Activated naive CD8-positive, alpha-beta T cell treated with anti-CD3 and anti-CD28 coated beads for 36 hours (primary cell): ENCODE results near the gene KIAA0825. TPM values are rescaled to one million over a fixed set of nuclear protein-coding genes. Genes with fewer than 3 reads are reported as not detected.

Source experiments
- DNase-seq: peaks from one replicate; pipeline ENCODE4 v3.0.0; 2021
- H3K27ac Mint-ChIP-seq: one replicate; pipeline ENCODE4 v1.8.0; 2022; ENCODE audit warnings: mild to moderate bottlenecking, moderate library complexity, mixed read lengths
- H3K27me3 Mint-ChIP-seq: one replicate; pipeline ENCODE4 v1.8.0; 2022; ENCODE audit warnings: mild to moderate bottlenecking, mixed read lengths
- H3K36me3 Mint-ChIP-seq: one replicate; pipeline ENCODE4 v1.8.0; 2021; ENCODE audit warnings: mild to moderate bottlenecking, mixed read lengths
- H3K4me1 Mint-ChIP-seq: one replicate; pipeline ENCODE4 v1.8.0; 2021; ENCODE audit warnings: mixed read lengths
- H3K4me3 Mint-ChIP-seq: one replicate; pipeline ENCODE4 v1.8.0; 2022; ENCODE audit warnings: mild to moderate bottlenecking, moderate library complexity, mixed read lengths
- H3K9me3 Mint-ChIP-seq: one replicate; pipeline ENCODE4 v1.8.0; 2022; ENCODE audit warnings: mixed read lengths
- total RNA-seq, 2 experiments: library from RNA; stranded (reverse); gene quantifications; one replicate each; pipeline ENCODE4 v1.2.3, GENCODE V29; 2021

KIAA0825 gene
- total RNA-seq, 2 experiments from 2014 or later = 0.76 to 1.0 TPM

DNA sequence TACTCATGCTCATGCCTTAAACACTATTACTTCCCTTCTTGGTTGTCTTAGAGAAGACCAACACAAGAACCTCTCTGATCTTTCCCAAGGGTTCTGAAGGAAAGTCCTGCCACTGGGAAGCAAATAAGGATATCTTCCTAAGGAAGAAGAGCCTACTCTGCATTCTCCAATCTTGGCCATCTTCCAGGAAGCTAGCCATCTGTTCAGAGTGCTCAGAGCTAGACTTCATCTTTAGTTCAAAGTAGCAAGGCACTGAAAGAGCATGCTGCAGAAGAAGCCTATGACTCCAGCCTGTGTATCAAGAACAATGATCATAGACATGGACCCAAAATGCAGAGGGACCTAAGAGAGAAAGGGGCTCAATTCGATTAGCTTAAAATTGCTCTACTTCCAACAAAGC is 114.7 kb downstream of the KIAA0825 start:
- Mint-ChIP-seq H3K27ac (no peak overlapping the region), H3K4me1 (no peaks in the 10 kb centered on the region), H3K27me3 (no peaks in the 10 kb centered on the region), H3K4me3 (no peak overlapping the region), H3K9me3 (no peaks in the 10 kb centered on the region), H3K36me3 (no peaks in the 10 kb centered on the region)
- DNase-seq = no peak

DNA sequence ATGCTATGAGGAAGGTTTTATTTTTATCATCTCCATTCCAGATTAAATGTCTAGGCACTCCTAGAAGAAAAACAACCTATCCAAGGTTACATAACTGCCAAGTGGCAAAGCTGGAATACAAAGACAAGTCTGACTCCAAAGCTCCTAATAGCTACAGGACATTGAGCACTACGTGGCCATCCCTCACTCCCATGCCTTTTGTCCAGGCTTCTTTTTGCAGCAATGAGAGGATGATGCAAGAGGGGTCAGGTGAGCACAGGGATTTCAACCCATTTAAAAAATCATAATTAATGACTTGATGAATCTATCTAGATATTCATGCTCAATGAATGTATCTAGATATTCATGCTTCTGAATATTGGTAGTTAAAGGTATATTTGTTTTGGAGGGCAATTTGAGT is 117.0 kb downstream of the KIAA0825 start:
- Mint-ChIP-seq H3K36me3 (no peaks in the 10 kb centered on the region), H3K4me1 (no peaks in the 10 kb centered on the region), H3K9me3 (no peaks in the 10 kb centered on the region), H3K27me3 (no peaks in the 10 kb centered on the region), H3K4me3 (no peak overlapping the region), H3K27ac (no peak overlapping the region)
- no peak for DNase-seq

DNA sequence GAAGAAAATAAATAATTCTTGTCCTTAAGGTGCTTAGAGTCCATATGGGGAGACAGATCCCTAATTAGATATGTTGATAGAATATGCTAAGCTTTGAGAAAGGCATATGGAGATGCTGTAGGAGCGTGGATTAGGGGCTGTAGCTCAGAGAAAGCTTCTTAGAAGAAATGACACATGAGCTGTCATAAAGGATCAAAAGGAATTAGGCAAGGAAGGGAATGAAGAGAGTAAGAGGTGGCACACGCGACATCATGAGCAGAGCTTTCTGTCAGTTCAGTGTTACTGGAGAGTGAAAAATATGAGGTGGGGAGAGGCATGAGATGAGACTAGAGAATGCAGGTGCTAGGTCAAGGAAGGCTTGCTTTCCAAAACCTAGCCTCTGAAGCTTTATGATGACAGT is 118.6 kb downstream of the KIAA0825 start:
- DNase-seq = no peak
- Mint-ChIP-seq H3K4me3 (no peak overlapping the region), H3K9me3 (no peaks in the 10 kb centered on the region), H3K27me3 (no peaks in the 10 kb centered on the region), H3K36me3 (no peaks in the 10 kb centered on the region), H3K27ac (no peak overlapping the region), H3K4me1 (no peaks in the 10 kb centered on the region)

DNA sequence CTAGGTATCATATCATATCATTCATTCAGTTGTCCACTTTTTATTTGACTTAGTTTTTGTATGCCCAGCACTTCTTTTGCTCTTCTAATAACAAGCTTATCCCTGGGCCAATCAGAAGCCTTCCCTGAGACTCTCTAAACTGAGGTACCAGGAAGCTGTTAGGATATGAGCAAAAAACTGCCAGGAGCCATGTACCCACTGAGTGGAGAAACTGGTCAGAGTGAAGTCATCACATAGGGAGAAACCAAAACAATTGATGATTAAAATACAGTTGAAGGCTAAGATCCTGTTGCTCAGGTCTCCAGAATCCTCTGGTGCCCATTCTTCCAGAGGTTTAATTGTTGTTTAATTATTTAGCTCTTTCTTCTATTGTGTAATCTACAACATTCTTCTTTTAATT is 120.2 kb downstream of the KIAA0825 start:
- no peaks in the 10 kb centered on the region for H3K36me3 Mint-ChIP-seq
- no peaks in the 10 kb centered on the region for H3K4me1 Mint-ChIP-seq
- no peaks in the 10 kb centered on the region for H3K27me3 Mint-ChIP-seq
- H3K4me3 Mint-ChIP-seq = no peak overlapping the region
- no peak overlapping the region for H3K27ac Mint-ChIP-seq
- no peak for DNase-seq
- no peaks in the 10 kb centered on the region for H3K9me3 Mint-ChIP-seq

DNA sequence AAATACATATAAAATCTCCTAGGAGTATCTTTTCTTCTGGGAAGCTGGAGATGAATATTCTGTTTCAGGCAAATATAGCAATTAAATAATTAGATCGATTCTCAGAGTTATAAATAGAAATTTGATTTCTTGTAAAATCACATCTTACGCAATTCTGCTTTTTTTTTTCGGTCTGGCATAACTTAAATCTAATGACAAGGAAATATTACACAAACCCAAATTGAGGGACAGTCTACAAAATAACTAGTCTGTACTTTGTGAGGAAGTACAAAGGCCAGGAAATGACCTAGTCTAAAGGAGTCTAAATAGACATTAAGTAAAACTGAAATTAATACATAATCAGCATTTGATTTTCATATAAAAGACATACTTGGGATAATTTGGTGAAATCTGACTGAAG is 133.3 kb downstream of the KIAA0825 start:
- Mint-ChIP-seq H3K4me1 (no peaks in the 10 kb centered on the region), H3K27ac (no peak overlapping the region), H3K4me3 (no peak overlapping the region), H3K9me3 (no peaks in the 10 kb centered on the region), H3K27me3 (no peaks in the 10 kb centered on the region), H3K36me3 (no peaks in the 10 kb centered on the region)
- no peak for DNase-seq

DNA sequence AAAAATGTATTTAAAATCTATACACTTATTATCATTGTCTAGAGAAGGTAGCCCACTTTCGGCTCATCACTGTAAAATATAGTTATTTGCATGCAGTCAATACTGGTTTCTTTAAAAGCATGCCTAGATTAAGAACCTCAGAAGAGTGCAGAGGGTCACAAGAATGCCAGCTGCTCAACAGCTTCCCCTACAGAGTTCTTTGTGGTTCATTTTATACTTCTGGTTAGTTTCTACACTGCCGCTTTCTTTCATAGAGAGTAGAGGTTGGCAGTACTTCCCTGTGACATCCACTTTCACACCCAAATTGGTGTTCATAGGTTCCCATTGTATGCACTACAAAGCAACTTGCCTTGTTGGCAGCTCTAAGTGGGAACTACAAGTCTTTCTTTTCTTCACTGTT is 137.3 kb downstream of the KIAA0825 start:
- Mint-ChIP-seq H3K4me1 (no peaks in the 10 kb centered on the region), H3K27ac (no peak overlapping the region), H3K27me3 (no peaks in the 10 kb centered on the region), H3K9me3 (no peaks in the 10 kb centered on the region), H3K4me3 (no peak overlapping the region), H3K36me3 (no peaks in the 10 kb centered on the region)
- DNase-seq = no peak

DNA sequence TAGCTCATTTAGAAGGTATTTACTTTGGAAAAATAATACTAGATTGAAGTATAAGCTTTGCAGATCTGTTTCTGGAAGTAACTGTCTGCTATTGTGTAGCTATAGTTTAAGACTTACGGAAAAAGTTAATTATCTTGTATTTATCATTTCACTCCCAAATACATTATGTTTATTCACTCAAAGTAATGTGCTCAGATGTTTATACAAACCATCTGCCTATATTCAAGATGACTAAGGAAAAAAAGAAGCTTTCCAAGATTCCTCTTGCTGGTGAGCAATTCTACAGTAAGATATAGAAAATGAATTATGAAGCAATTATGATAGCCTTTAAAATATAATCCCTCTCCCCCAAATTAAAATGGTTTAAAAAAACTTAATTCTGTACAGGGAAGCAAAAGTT is 137.9 kb downstream of the KIAA0825 start:
- Mint-ChIP-seq H3K36me3 (no peaks in the 10 kb centered on the region), H3K4me3 (no peak overlapping the region), H3K27me3 (no peaks in the 10 kb centered on the region), H3K4me1 (no peaks in the 10 kb centered on the region), H3K27ac (no peak overlapping the region), H3K9me3 (no peaks in the 10 kb centered on the region)
- no peak for DNase-seq

DNA sequence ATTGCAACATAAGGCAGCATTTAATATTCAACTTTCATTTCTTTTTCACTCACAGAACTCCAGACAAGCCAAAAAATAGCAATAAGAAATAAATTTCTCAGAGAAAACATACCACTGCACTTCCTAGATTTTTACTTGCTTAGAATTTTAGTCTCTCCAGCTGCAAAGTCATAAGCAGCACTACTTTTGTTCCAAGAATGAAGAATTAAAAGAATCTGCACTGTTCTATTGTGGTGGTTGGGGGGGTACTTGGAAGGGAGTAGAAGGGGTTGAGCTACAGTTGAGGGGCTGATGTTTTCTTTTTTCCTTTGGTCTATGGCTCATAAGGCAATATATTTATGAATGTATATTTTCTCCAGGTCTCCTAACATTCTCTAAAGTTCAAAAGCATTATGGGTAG is 144.5 kb downstream of the KIAA0825 start:
- no peaks in the 10 kb centered on the region for H3K4me1 Mint-ChIP-seq

DNA sequence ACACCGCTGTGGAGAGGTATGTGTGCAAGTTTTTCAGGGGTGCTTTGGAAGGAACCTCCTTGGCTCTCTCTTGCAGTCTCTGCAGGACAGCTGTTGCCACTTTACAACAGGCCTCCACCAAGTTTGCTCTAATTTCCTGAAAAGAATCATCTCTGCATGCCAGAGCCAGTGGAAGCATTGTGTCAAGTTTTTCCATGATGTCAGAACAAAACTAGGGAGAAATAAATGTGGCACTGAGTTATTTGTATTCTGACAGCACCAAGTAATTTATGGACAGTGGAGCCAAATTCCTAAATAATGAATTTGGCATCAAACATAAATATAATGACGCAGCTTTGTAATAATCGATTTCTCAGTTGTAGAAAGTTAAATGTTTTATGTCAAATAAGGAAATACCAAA is 146.9 kb downstream of the KIAA0825 start:
- no peak overlapping the region for H3K4me3 Mint-ChIP-seq
- H3K27me3 Mint-ChIP-seq = no peaks in the 10 kb centered on the region
- no peaks in the 10 kb centered on the region for H3K36me3 Mint-ChIP-seq
- no peak for DNase-seq
- H3K27ac Mint-ChIP-seq = no peak overlapping the region
- H3K4me1 Mint-ChIP-seq = no peaks in the 10 kb centered on the region
- no peaks in the 10 kb centered on the region for H3K9me3 Mint-ChIP-seq

More for the DNA sequence above, 144.5 kb downstream of the KIAA0825 start:
- DNase-seq = no peak
- Mint-ChIP-seq H3K9me3 (no peaks in the 10 kb centered on the region), H3K27me3 (no peaks in the 10 kb centered on the region), H3K36me3 (no peaks in the 10 kb centered on the region), H3K4me3 (no peak overlapping the region), H3K27ac (no peak overlapping the region)

DNA sequence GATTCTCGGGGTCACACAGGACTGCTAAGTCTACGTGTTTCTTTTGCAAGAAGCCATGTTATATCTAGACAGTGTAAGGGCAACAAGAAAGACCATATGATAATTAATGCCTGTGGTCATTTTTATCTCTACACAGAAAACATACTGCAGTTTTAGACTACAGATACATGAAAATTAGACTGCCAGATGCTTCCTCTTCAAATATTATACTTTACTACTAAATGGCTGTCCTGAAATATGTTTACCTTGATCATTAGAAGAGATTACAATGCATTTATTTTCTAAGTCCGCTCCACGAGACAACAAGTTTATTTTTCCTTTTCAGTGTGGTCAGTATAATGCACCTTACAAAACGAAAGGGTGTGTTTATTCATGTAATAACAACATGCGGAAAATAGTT is 147.6 kb downstream of the KIAA0825 start:
- H3K4me1 Mint-ChIP-seq = no peaks in the 10 kb centered on the region
- H3K27me3 Mint-ChIP-seq = no peaks in the 10 kb centered on the region
- H3K36me3 Mint-ChIP-seq = no peaks in the 10 kb centered on the region
- no peak overlapping the region for H3K27ac Mint-ChIP-seq
- no peak overlapping the region for H3K4me3 Mint-ChIP-seq
- no peaks in the 10 kb centered on the region for H3K9me3 Mint-ChIP-seq
- no peak for DNase-seq

DNA sequence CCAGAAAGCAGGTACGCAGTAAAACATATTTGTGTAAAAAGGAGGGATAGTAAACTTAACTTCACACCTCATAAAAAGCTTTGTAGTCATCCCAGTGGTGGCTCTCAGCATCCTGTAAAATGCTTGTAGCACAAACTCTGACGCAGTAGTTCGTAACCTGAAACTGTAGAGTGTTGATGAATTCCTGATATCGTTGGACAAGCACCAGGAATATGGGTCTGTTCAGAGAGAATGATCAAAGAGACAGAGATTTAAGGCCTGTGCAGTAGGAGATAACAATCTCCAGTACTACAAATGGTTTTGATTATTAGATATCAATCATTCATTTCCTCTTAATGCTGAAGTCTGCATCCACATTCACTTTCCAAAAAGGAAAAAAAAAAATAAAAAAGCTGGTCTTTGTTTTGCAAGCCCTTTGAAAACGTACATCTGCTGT is 148.5 kb downstream of the KIAA0825 start:
- Mint-ChIP-seq H3K9me3 (no peaks in the 10 kb centered on the region), H3K36me3 (no peaks in the 10 kb centered on the region), H3K27ac (no peak overlapping the region), H3K27me3 (no peaks in the 10 kb centered on the region), H3K4me3 (no peak overlapping the region), H3K4me1 (no peaks in the 10 kb centered on the region)
- no peak for DNase-seq

DNA sequence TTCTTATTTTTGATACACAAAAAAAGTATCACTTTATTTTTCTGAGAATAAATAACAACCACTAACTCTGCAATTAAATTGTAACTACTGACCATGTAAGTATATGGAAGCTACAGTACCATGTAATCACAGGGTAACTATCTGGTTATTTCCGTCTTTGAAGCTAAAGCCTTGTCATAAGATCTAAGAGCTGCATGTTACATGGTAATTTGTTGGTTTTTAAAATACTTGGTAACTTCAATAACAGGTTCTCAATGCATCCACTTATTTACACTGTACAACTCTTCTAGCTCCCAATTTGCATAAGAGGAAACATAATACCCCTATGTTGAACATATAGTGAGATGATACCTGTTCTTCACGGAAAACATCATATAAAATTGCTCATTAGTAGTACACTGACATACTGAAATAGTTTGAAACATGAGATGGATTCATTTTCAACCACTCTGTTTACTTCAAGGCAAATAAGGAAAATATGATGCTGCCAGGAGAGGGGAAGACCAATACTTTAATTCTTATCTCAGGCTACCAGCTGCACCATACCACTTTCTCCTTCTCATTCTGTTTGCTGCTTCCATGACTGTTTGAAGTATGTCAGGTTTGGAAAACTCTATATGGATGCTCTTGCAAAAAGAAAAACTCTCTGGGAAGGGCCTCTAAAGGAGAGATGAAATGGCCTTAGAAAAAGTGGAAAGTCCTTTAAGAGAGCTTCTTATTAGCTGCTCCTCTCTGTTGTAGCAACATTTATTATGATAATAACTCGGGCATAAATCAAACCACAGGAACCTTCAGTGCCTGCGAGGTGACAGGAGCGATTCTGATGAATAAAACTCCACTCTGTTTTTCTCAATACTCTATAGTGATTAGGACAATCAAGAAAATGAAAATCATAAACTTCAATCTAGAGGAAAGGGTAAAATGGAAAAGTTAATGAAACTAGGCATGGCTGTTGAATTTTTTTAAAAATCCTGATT is 150.2 kb downstream of the KIAA0825 start:
- no peak for DNase-seq
- Mint-ChIP-seq H3K36me3 (no peaks in the 10 kb centered on the region), H3K4me3 (no peak overlapping the region), H3K27me3 (no peaks in the 10 kb centered on the region), H3K4me1 (no peaks in the 10 kb centered on the region), H3K27ac (no peak overlapping the region), H3K9me3 (no peaks in the 10 kb centered on the region)

DNA sequence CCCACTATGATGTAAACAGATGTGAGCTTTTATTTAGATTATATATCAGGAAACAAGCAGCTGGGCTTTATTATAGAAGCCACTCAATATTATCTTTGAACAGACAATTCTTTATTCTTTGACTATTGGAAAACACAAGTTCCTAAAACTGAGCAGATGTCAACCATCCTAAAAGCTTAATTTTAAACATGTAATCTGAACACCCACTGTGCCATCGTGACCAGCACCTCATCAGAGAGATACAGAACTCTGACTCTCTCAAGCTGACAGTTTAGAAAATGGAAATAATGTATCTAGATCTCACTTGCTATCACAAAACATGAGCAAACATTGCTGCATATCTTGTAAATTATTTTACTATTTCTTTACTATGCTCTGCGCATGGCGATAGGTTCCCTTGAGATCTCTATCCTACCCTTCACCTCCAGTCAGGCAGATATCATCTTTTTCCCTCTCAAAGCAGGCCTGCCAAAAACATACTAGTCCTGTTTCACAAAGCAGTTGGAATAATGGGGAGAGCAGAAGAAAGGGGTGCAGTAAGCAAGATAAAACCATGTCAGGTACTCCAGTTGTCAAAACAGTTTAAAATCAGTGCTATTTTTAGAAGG is 151.0 kb downstream of the KIAA0825 start:
- Mint-ChIP-seq H3K4me3 (no peak overlapping the region), H3K9me3 (no peaks in the 10 kb centered on the region), H3K27ac (no peak overlapping the region), H3K36me3 (no peaks in the 10 kb centered on the region), H3K4me1 (no peaks in the 10 kb centered on the region), H3K27me3 (no peaks in the 10 kb centered on the region)
- DNase-seq = no peak

DNA sequence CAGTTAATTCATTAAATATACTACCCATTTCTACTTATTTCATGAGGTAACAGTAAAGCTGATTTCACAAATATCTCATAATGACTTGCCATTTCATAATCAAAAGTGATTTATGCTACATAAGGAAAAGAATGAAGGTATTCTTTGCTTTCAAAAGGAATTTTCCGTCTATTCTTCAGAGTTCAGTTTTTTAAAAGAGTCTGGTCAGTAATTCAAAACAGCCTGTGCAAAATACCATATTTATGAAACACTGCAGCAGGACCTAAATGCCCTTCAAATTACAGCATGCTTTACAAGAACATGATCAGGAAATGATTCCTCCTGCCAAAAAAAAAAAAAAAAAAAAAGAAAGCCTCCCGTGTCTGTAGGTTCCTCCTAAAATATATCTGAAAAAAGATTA is 154.7 kb downstream of the KIAA0825 start:
- Mint-ChIP-seq H3K27me3 (no peaks in the 10 kb centered on the region), H3K27ac (no peak overlapping the region), H3K36me3 (no peaks in the 10 kb centered on the region), H3K4me3 (no peak overlapping the region), H3K4me1 (no peaks in the 10 kb centered on the region), H3K9me3 (no peaks in the 10 kb centered on the region)
- no peak for DNase-seq

DNA sequence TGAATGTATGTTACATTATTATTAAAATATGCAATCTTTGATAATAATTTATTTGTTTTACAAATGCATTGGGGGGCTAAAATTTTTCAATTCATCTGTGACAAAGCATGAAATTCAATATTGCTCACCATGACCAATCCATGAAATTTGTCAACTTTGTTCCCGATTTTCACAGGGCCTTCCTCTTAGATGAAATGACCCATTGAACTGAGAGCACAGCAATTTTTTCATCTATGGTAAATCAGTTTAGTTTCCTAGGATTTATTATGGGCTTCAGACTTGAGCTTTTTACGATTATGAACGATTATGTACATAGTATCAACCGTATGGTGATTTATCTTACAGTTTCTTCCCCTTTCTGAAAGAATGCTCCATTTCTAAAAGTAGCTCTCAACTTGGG is 157.3 kb downstream of the KIAA0825 start:
- Mint-ChIP-seq H3K9me3 (no peaks in the 10 kb centered on the region), H3K4me1 (no peaks in the 10 kb centered on the region), H3K27me3 (no peaks in the 10 kb centered on the region), H3K4me3 (no peak overlapping the region), H3K36me3 (no peaks in the 10 kb centered on the region), H3K27ac (no peak overlapping the region)
- DNase-seq = no peak

DNA sequence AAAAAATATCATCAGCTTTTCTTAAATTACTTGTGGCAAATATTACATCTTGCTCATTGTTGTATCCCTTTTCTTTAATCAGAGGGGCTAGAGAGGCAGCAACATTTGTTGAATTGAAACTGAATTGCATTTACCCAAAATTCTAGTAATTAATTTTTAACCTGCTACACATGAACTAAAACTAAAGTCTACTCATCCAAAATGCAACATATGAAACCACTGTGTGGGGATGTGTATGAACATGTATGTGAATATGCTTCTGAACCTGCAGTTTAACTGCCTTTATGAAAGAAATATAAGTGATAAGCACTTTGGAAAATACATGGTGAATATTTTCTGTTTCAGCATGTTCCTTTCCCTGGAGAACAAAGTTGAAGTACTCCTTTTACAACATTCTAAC is 158.5 kb downstream of the KIAA0825 start:
- Mint-ChIP-seq H3K27me3 (no peaks in the 10 kb centered on the region), H3K27ac (no peak overlapping the region), H3K36me3 (no peaks in the 10 kb centered on the region), H3K4me3 (no peak overlapping the region), H3K4me1 (no peaks in the 10 kb centered on the region), H3K9me3 (no peaks in the 10 kb centered on the region)
- DNase-seq = no peak
